Breast epithelium (tissue), 4 donors: Measurements from ENCODE around the gene GADL1. TPM values are rescaled to one million over a fixed set of nuclear protein-coding genes. Genes with fewer than 3 reads are reported as not detected.

Experiments
- DNase-seq, 2 donors: peaks; one replicate each; pipeline ENCODE4 v3.0.0-alpha.2; 2019; ENCODE audit warnings: low spot score in 2 of 2
- H3K27ac ChIP-seq, 2 donors: fragments of 200-600 bp; sonication (generic) in 1 of 2; one replicate each; pipeline ENCODE4 v1.5.1; 2016 to 2019; ENCODE audit warnings: mild to moderate bottlenecking in 1 of 2
- H3K27me3 ChIP-seq, 2 donors: fragments of 200-600 bp; sonication (generic) in 1 of 2; one replicate each; pipeline versions ENCODE4 v1.5.1 to v1.6.0; 2017 to 2019; ENCODE audit warnings: control low read depth in 1 of 2, mild to moderate bottlenecking in 1 of 2
- H3K36me3 ChIP-seq: fragments of 200-600 bp; one replicate; pipeline ENCODE4 v1.5.1; 2019
- H3K4me1 ChIP-seq, 2 donors: fragments of 200-600 bp; sonication (generic); one replicate each; pipeline ENCODE4 v1.5.1; 2016 to 2019; ENCODE audit warnings: control low read depth in 1 of 2
- H3K4me3 ChIP-seq, 3 donors: fragments of 200-600 bp; sonication (generic); 1 replicate in 2 of 3; 2 replicates in 1 of 3; pipeline ENCODE4 v1.5.1; 2016 to 2019; ENCODE audit warnings: mild to moderate bottlenecking in 3 of 3, moderate library complexity in 2 of 3
- H3K9me3 ChIP-seq, 2 donors: fragments of 200-600 bp; sonication (generic) in 1 of 2; one replicate each; pipeline ENCODE4 v1.5.1; 2016 to 2019; ENCODE audit warnings: control low read depth in 1 of 2
- POLR2A ChIP-seq: fragments of 450-650 bp; IDR thresholded peaks from one replicate; pipeline ENCODE4 v1.6.1; 2016; ENCODE audit warnings: antibody characterized with exemption, mild to moderate bottlenecking, moderate library complexity
- POLR2AphosphoS5 ChIP-seq, 3 donors: sonication (generic); formaldehyde crosslinking; IDR thresholded peaks; one replicate each; pipeline ENCODE4 v1.6.1; 2017; ENCODE audit warnings: antibody characterized with exemption in 3 of 3
- intact Hi-C: fragments of 100-400 bp; cut with DNase I; formaldehyde crosslinking; loops from one replicate; pipeline ENCODE4 v1.15.1; 2023; ENCODE audit warnings: low total_unique reads
- total RNA-seq, 3 donors: library from RNA; depleted of rRNA; stranded (reverse); fragments of >200 nt; gene quantifications; one replicate each; pipeline ENCODE4 v1.1.0, GENCODE V29; 2016
- TF ChIP-seq, protein P1 (sequence below), 3 donors: fragments of 450-650 bp; IDR thresholded peaks; one replicate each; pipeline ENCODE4 v1.5.1; 2016 to 2017; ENCODE audit warnings: antibody characterized with exemption in 3 of 3, mild to moderate bottlenecking in 3 of 3, moderate library complexity in 3 of 3

The GADL1 gene
- total RNA-seq, 3 donors from 2014 or later = not detected

DNA sequence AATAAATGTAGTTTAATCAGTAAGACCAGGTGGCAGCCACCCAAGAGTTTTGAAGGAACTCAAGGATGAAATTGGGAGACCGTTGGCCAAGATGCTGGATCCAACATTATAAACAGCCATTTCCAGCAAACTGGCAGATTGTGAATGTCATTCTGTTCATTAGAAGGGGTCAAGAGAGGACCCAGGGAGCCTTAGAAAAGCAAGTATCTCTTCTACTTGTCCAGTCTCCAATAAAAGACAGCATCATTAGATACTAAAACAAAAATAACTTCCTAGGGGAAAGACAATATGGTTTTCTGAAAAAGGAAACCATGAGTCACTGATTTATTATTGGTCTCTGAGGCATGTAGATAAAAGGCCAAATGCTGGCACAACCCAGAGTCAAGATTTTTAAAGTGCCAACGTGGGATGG lies 67.9 kb downstream of the GADL1 start:
- TF ChIP-seq, protein P1, sequence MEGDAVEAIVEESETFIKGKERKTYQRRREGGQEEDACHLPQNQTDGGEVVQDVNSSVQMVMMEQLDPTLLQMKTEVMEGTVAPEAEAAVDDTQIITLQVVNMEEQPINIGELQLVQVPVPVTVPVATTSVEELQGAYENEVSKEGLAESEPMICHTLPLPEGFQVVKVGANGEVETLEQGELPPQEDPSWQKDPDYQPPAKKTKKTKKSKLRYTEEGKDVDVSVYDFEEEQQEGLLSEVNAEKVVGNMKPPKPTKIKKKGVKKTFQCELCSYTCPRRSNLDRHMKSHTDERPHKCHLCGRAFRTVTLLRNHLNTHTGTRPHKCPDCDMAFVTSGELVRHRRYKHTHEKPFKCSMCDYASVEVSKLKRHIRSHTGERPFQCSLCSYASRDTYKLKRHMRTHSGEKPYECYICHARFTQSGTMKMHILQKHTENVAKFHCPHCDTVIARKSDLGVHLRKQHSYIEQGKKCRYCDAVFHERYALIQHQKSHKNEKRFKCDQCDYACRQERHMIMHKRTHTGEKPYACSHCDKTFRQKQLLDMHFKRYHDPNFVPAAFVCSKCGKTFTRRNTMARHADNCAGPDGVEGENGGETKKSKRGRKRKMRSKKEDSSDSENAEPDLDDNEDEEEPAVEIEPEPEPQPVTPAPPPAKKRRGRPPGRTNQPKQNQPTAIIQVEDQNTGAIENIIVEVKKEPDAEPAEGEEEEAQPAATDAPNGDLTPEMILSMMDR (IDR thresholded peaks at IDR 0.05) = no peak
- no peak for TF ChIP-seq POLR2AphosphoS5 (IDR thresholded peaks at IDR 0.05)
- no peak for TF ChIP-seq POLR2A
- H3K36me3 ChIP-seq = no peaks in the 10 kb centered on the region
- H3K27ac ChIP-seq = no peak overlapping the region
- intact Hi-C loops = no loop called here
- no peaks in the 10 kb centered on the region for H3K9me3 ChIP-seq
- no peaks in the 10 kb centered on the region for H3K27me3 ChIP-seq
- no peak for DNase-seq
- H3K4me1 ChIP-seq = no peaks in the 10 kb centered on the region
- no peak overlapping the region for H3K4me3 ChIP-seq

DNA sequence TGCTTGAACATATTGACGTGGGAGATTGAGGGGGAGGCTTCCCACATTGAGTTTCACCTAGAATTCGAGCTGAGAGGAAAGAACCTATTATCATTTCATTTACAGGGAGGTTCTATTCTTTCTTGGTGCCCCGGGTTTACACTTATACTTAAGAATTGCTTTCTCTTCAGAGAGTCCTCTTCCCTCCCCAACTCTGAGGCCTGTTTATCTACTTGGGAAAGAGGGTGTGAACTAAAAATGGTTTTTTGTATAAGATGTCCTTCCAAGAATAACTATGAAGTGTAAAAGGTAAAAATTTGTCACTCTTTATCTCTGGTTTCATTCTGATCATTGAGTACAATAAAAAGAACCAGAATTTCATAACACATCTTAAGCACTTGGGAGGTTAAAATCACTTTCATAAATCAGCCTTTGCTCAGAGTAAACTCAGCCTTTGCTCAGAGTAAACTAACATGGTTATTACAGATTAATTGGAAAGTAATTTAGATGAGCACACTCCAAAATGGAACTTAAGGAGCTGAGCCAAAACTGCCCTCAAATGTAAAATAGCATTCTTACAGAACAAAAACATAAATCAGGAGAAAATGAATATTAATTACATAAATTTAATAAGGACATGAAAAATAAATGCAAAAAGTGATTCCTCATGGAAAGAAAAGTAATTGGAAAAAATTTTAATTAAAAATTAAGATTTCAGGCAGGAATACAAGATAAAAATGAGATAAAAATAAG lies 75.2 kb downstream of the GADL1 start:
- Histone ChIP-seq H3K27me3 (no peaks in the 10 kb centered on the region), H3K36me3 (no peaks in the 10 kb centered on the region), H3K27ac (no peak overlapping the region), H3K4me1 (no peaks in the 10 kb centered on the region), H3K9me3 (no peaks in the 10 kb centered on the region), H3K4me3 (no peak overlapping the region)
- DNase-seq = no peak
- intact Hi-C loops = no loop called here
- TF ChIP-seq, protein P1 (IDR thresholded peaks at IDR 0.05) = no peak
- TF ChIP-seq POLR2A (no peak), POLR2AphosphoS5 (IDR thresholded peaks at IDR 0.05) (no peak)

DNA sequence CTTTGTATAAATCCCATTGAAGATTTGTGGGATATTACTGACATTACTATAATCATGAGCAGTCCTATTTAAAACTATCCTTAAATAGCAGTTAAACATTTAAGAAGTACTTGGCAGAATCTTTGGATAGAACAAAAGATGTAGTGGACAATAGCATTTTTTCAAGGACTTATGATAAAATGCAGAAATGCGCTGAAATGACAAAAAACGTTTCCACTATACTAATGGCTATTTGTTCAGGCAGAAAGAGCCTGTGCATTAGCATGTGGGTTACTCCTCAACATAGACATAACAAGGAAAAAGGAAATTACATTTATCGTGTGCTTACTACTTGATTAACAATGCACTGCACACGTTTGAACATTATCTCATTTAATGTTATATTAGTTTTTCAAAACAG lies 80.7 kb downstream of the GADL1 start:
- Histone ChIP-seq H3K4me3 (no peak overlapping the region), H3K4me1 (no peaks in the 10 kb centered on the region), H3K9me3 (no peaks in the 10 kb centered on the region), H3K27ac (no peak overlapping the region), H3K27me3 (no peaks in the 10 kb centered on the region), H3K36me3 (no peaks in the 10 kb centered on the region)
- DNase-seq = no peak
- no peak for TF ChIP-seq POLR2AphosphoS5 (IDR thresholded peaks at IDR 0.05)
- no peak for TF ChIP-seq POLR2A
- TF ChIP-seq, protein P1 (IDR thresholded peaks at IDR 0.05) = no peak
- intact Hi-C loops = no loop called here

DNA sequence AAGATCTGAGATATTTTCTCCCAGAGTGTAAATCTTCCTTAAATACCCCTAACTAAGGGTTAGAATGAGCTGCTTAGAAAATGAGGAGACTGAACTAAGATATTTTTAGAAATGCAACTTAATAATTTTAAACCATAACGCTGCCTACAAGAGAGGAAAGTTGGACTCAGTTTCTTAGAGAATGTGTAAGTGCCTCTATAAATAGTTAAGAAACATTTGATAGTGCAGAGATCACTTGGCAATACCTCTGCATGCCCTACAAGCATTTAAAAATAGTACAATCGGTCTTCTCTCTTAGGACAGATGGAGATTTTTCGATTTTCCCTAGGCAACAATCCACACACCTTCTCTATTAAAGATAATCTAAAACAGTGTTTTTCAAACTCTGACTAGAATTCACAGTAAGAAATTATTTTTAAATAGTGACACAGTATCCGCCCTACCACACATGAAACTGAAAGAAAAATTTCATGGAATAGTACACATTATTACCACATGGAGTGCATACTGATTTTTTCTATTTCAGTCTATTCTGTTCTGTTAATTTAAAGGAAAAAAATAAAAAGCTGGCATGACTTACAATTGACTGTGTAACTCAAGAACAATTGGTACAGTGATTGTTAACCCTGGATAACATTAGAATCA lies 83.2 kb downstream of the GADL1 start:
- Histone ChIP-seq H3K9me3 (no peaks in the 10 kb centered on the region), H3K36me3 (no peaks in the 10 kb centered on the region), H3K27ac (peak overlapping the region in 1 of 2 donors; percentile 8), H3K4me1 (no peaks in the 10 kb centered on the region), H3K4me3 (no peak overlapping the region), H3K27me3 (no peaks in the 10 kb centered on the region)
- TF ChIP-seq POLR2A (no peak), POLR2AphosphoS5 (IDR thresholded peaks at IDR 0.05) (no peak)
- TF ChIP-seq, protein P1 (IDR thresholded peaks at IDR 0.05) = no peak
- no peak for DNase-seq
- intact Hi-C loops = no loop called here

DNA sequence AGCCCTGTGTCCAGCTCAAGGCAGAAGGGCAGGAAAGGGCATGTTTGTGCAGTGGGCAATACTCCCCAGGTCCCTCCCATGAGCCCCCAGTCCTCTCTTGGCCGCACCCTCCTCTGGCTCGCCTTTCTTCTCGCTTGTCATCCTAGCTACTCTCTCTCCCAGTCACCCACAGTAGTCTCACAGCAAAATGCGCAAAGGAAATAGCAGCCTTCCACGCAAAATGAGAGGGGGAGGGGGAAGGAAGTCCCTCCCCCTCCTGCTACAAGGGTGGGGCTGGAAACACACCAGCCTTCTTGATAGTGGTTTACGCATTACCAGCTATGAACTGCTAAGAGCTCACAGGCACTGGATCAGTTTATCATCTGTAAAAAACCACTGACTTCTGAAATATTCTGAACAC lies 83.8 kb downstream of the GADL1 start:
- no peak for DNase-seq
- TF ChIP-seq POLR2AphosphoS5 (IDR thresholded peaks at IDR 0.05) (no peak), POLR2A (no peak)
- TF ChIP-seq, protein P1 (IDR thresholded peaks at IDR 0.05) = no peak
- Histone ChIP-seq H3K27ac (no peak overlapping the region), H3K36me3 (no peaks in the 10 kb centered on the region), H3K9me3 (no peaks in the 10 kb centered on the region), H3K27me3 (no peaks in the 10 kb centered on the region), H3K4me3 (no peak overlapping the region), H3K4me1 (no peaks in the 10 kb centered on the region)
- intact Hi-C loops = no loop called here
